CD4-positive, CD25-positive, alpha-beta regulatory T cell (primary cell): ENCODE data around the gene ACSL5. TPM values are rescaled to one million over a fixed set of nuclear protein-coding genes. Genes with fewer than 3 reads are reported as not detected.
A peak's percentile ranks its signal among the peaks of the same experiment; 100 is the strongest.
"Not testable (repeated sequence)": the region's sequence is repeated elsewhere in the genome, so short reads cannot be mapped to it uniquely, and the experiment has no call there.

ENCODE experiments used
- ATAC-seq, 2 donors: fragments of 150-1000 bp; cut with Tn5 transposase; one replicate each; pipeline ENCODE4 v1.10.0; 2021; ENCODE audit warnings: low read depth in 2 of 2, moderate number of reproducible peaks in 2 of 2, moderate library complexity in 1 of 2
- DNase-seq, 3 donors: peaks; one replicate each; pipeline versions ENCODE4 v3.0.0 to v3.0.0-alpha.2; 2012 to 2022; ENCODE audit warnings: mixed read lengths in 1 of 3
- H3K27ac ChIP-seq: one replicate; pipeline ENCODE4 v1.7.0; 2013; ENCODE audit warnings: mild to moderate bottlenecking, low read length; ENCODE audit not compliant: insufficient read depth, poor library complexity, severe bottlenecking
- H3K27me3 ChIP-seq: one replicate; pipeline ENCODE4 v1.7.0; 2013; ENCODE audit warnings: low read length; ENCODE audit not compliant: control insufficient read depth, insufficient read depth
- H3K36me3 ChIP-seq: one replicate; pipeline ENCODE4 v1.7.0; 2013; ENCODE audit warnings: mild to moderate bottlenecking, low read length, moderate library complexity; ENCODE audit not compliant: control insufficient read depth, insufficient read depth
- H3K4me1 ChIP-seq: 2 replicates; pipeline ENCODE4 v1.7.0; 2013; ENCODE audit warnings: mild to moderate bottlenecking, low read length; ENCODE audit not compliant: insufficient read depth, control insufficient read depth, poor library complexity, severe bottlenecking
- H3K4me3 ChIP-seq: one replicate; pipeline ENCODE4 v1.7.0; 2013; ENCODE audit warnings: low read depth, mild to moderate bottlenecking, low read length, moderate library complexity
- H3K9me3 ChIP-seq, 2 experiments: 1 replicate in 1 of 2; 2 replicates in 1 of 2; pipeline ENCODE4 v1.7.0; 2013; ENCODE audit warnings: low read length in 2 of 2, mild to moderate bottlenecking in 1 of 2, moderate library complexity in 1 of 2; ENCODE audit not compliant: control insufficient read depth in 2 of 2
- H3K27ac Mint-ChIP-seq, 3 donors: one replicate each; pipeline ENCODE4 v1.8.0; 2020 to 2022; ENCODE audit warnings: mild to moderate bottlenecking in 3 of 3, mixed read lengths in 3 of 3, moderate library complexity in 2 of 3
- H3K27me3 Mint-ChIP-seq: one replicate; pipeline ENCODE4 v1.8.0; 2022; ENCODE audit warnings: mild to moderate bottlenecking, mixed read lengths
- H3K36me3 Mint-ChIP-seq: one replicate; pipeline ENCODE4 v1.8.0; 2020; ENCODE audit warnings: mixed read lengths
- H3K4me1 Mint-ChIP-seq, 4 donors: one replicate each; pipeline ENCODE4 v1.8.0; 2020 to 2022; ENCODE audit warnings: mixed read lengths in 4 of 4, mild to moderate bottlenecking in 1 of 4
- H3K4me3 Mint-ChIP-seq, 4 donors: one replicate each; pipeline ENCODE4 v1.8.0; 2020 to 2022; ENCODE audit warnings: mild to moderate bottlenecking in 4 of 4, mixed read lengths in 4 of 4, moderate library complexity in 3 of 4
- H3K9me3 Mint-ChIP-seq, 7 donors: one replicate each; pipeline ENCODE4 v1.8.0; 2020 to 2022; ENCODE audit warnings: mixed read lengths in 7 of 7, mild to moderate bottlenecking in 3 of 7, moderate library complexity in 2 of 7
- polyA plus RNA-seq, 4 donors: library from polyadenylated mRNA; unstranded; fragments of 300-500 nt; fragmentation: Illumina TruSeq; gene quantifications; one replicate each; pipeline ENCODE4 v1.2.3, GENCODE V29; 2021
- total RNA-seq: library from RNA; stranded (reverse); gene quantifications from one replicate; pipeline ENCODE4 v1.2.3, GENCODE V29; 2022

Gene ACSL5
- total and polyA plus RNA-seq, 5 donors from 2014 or later: 63.7 to 94.4 (median 77.4) TPM

DNA sequence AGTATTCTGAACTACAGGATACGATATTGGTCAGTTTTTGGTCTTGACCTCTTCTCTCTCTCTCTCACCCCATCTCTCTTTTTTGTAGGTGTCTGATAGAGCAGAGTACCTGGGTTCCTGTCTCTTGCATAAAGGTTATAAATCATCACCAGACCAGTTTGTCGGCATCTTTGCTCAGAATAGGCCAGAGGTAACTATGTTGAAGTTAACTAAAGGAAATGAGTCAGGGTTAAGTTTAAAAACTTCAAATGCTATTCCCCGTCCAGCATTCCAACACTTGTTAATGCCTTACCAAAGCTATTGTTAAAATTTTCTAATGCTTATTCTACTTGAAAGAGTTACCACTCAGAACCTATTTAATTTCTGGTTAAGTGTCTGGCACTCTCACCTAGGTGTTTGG is 30.7 kb downstream of the ACSL5 start:
- no peak overlapping the region for H3K4me3 Mint-ChIP-seq
- no peaks in the 10 kb centered on the region for H3K27me3 Mint-ChIP-seq
- Histone ChIP-seq H3K4me1 (no peaks in the 10 kb centered on the region), H3K9me3 (no peaks in the 10 kb centered on the region), H3K4me3 (no peak overlapping the region), H3K27ac (no peak overlapping the region), H3K27me3 (no peaks in the 10 kb centered on the region), H3K36me3 (peaks cover 86% of the 10 kb centered on the region)
- peaks cover 0 to 11% (median 5%) of the 10 kb centered on the region in 4 donors for H3K4me1 Mint-ChIP-seq
- DNase-seq (no peak), ATAC-seq (no peak)
- no peak overlapping the region for H3K27ac Mint-ChIP-seq
- H3K36me3 Mint-ChIP-seq: peaks cover 61% of the 10 kb centered on the region
- H3K9me3 Mint-ChIP-seq: no peaks in the 10 kb centered on the region

DNA sequence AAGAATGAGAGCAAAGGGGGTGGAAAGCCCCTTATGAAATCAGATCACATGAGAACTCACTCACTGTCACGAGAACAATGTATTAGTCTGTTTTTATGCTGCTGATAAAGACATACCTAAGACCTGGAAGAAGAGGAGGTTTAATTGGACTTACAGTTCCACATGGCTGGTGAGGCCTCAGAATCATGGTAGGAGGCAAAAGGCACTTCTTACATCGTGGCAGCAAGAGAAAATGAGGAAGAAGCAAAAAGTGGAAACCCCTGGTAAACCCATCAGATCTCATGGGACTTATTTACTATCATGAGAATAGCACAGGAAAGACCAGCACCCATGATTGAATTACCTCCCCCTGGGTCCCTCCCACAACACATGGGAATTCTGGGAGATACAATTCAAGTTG is 32.9 kb downstream of the ACSL5 start:
- H3K9me3 ChIP-seq, DNase-seq, H3K27me3 ChIP-seq, H3K4me1 ChIP-seq, H3K4me3 Mint-ChIP-seq, ATAC-seq, H3K27me3 Mint-ChIP-seq, H3K27ac ChIP-seq, H3K9me3 Mint-ChIP-seq, H3K4me3 ChIP-seq, H3K4me1 Mint-ChIP-seq: not testable (repeated sequence)
- H3K27ac Mint-ChIP-seq: peak overlapping the region in 1 of 3 donors; percentile 82
- peaks cover 94% of the 10 kb centered on the region for H3K36me3 ChIP-seq
- peaks cover 71% of the 10 kb centered on the region for H3K36me3 Mint-ChIP-seq

DNA sequence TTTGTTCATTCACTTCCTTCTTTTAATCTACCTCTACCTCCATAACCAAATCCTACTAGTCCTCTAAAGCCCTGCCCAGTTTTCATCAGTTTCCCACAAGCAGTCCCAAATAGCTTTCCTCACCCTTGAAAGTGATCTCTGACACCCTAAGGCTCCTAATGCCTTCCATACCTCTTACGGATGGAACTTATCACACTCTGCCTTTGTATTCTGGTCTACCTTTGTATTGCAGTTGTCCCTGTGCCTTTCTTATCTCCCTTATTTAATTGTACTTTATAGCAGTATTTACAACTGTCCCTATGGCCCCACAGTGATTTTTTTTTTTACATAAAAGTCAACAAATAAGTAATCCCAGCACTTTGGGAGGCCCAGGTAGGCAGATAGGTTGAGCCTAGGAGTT is 33.8 kb downstream of the ACSL5 start:
- Mint-ChIP-seq H3K4me3 (no peak overlapping the region), H3K36me3 (peaks cover 67% of the 10 kb centered on the region), H3K4me1 (peaks cover 0 to 6% (median 4%) of the 10 kb centered on the region in 4 donors), H3K27ac (peak overlapping the region in 2 of 3 donors; percentile 15 to 29), H3K27me3 (no peaks in the 10 kb centered on the region), H3K9me3 (no peaks in the 10 kb centered on the region)
- Histone ChIP-seq H3K27me3 (no peaks in the 10 kb centered on the region), H3K4me1 (no peaks in the 10 kb centered on the region), H3K36me3 (peaks cover 95% of the 10 kb centered on the region), H3K27ac (no peak overlapping the region), H3K9me3 (no peaks in the 10 kb centered on the region), H3K4me3 (no peak overlapping the region)
- no peak for DNase-seq
- no peak for ATAC-seq

DNA sequence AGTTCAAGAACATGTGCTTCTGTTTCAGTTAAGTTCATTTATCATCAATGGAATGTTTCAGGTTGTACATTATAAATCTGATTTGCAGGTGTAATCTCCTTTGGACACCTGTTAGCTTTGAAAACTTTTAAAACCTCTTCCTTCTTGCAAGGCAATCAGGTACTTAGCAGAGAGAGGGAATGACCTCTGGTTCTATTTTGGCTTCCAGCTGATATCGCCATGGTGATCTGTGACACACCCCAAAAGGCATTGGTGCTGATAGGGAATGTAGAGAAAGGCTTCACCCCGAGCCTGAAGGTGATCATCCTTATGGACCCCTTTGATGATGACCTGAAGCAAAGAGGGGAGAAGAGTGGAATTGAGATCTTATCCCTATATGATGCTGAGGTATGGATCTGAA is 35.4 kb downstream of the ACSL5 start:
- Histone ChIP-seq H3K4me3 (no peak overlapping the region), H3K9me3 (no peaks in the 10 kb centered on the region), H3K27ac (no peak overlapping the region), H3K4me1 (no peaks in the 10 kb centered on the region), H3K27me3 (no peaks in the 10 kb centered on the region), H3K36me3 (peaks cover 93% of the 10 kb centered on the region)
- no peak overlapping the region for H3K4me3 Mint-ChIP-seq
- H3K36me3 Mint-ChIP-seq: peaks cover 64% of the 10 kb centered on the region
- peaks cover 0 to 6% (median 4%) of the 10 kb centered on the region in 4 donors for H3K4me1 Mint-ChIP-seq
- ATAC-seq: no peak
- H3K27ac Mint-ChIP-seq: no peak overlapping the region
- H3K9me3 Mint-ChIP-seq: no peaks in the 10 kb centered on the region
- no peak for DNase-seq
- H3K27me3 Mint-ChIP-seq: no peaks in the 10 kb centered on the region

DNA sequence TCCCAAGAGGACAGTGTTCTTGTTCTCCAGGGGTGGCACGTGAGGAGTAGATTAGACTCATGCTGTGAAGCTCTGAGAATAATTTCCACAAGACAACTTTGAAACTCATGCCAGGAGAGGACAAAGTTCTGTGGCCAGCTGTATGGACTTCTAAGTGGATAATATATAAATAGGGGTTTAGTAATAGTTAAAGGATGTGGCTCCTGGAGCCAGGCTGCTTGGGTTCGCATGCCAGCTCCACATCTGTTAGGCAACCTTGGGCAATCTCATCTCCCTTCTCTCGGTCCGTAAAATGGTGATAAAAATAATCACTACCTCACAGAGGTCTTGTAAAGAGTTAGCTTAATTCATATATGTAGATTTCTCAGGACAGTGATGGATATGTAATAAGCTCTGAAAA is 35.8 kb downstream of the ACSL5 start:
- Histone ChIP-seq H3K4me1 (no peaks in the 10 kb centered on the region), H3K36me3 (peaks cover 93% of the 10 kb centered on the region), H3K27ac (no peak overlapping the region), H3K9me3 (no peaks in the 10 kb centered on the region), H3K4me3 (no peak overlapping the region), H3K27me3 (no peaks in the 10 kb centered on the region)
- Mint-ChIP-seq H3K36me3 (peaks cover 63% of the 10 kb centered on the region), H3K4me1 (peaks cover 0 to 6% (median 4%) of the 10 kb centered on the region in 4 donors), H3K9me3 (no peaks in the 10 kb centered on the region), H3K4me3 (no peak overlapping the region), H3K27ac (peak overlapping the region in 1 of 3 donors; percentile 50), H3K27me3 (no peaks in the 10 kb centered on the region)
- DNase-seq (no peak), ATAC-seq (no peak)

DNA sequence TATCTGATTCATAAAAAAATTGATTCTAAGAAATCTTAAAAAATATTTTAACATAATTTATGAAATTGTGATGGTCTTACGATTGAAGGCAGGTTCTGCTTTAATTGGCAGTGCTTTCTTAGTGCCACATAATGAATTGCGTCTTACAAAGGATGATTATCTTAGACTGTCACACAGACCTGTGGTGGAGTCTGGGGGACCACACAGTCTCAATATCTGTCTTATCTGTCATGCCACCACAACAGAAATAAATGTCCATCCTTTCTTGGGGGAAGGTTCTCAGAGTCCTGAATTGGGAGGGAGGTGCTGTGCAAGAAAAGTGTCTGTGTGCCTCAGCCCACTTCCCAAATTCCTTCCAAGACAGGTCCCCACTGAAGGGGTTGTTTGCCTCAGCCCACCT is 38.8 kb downstream of the ACSL5 start:
- Histone ChIP-seq H3K4me3 (no peak overlapping the region), H3K27ac (no peak overlapping the region), H3K36me3 (peaks cover 89% of the 10 kb centered on the region), H3K27me3 (no peaks in the 10 kb centered on the region), H3K9me3 (no peaks in the 10 kb centered on the region), H3K4me1 (no peaks in the 10 kb centered on the region)
- Mint-ChIP-seq H3K4me1 (peaks cover 0 to 6% (median 2%) of the 10 kb centered on the region in 4 donors), H3K4me3 (no peak overlapping the region), H3K27me3 (no peaks in the 10 kb centered on the region), H3K9me3 (no peaks in the 10 kb centered on the region), H3K36me3 (peaks cover 60% of the 10 kb centered on the region), H3K27ac (no peak overlapping the region)
- ATAC-seq: no peak
- no peak for DNase-seq

DNA sequence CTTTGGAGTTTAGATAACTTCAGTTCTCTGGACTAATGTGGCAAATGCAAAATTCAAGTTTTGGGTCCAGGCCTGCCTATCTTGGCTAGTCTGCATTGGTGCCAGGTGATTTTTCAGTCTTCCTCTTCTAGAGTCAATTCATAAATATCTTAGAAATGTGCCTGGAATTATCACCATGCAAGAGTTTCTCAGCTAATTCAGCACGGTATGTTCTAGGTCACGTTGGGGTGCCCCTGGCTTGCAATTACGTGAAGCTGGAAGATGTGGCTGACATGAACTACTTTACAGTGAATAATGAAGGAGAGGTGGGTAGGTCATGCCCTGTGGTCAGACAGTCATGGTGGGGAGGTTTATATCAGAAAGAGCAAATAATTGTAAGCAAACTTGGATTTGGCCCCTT is 47.8 kb downstream of the ACSL5 start:
- Mint-ChIP-seq H3K27ac (no peak overlapping the region), H3K4me3 (no peak overlapping the region), H3K36me3 (peaks cover 43% of the 10 kb centered on the region), H3K27me3 (no peaks in the 10 kb centered on the region), H3K9me3 (no peaks in the 10 kb centered on the region), H3K4me1 (peaks cover 0 to 2% (median 0%) of the 10 kb centered on the region in 4 donors)
- H3K36me3 ChIP-seq: peaks cover 80% of the 10 kb centered on the region
- ATAC-seq (no peak), DNase-seq (no peak)
- H3K4me3 ChIP-seq: no peak overlapping the region
- no peaks in the 10 kb centered on the region for H3K4me1 ChIP-seq
- no peaks in the 10 kb centered on the region for H3K27me3 ChIP-seq
- no peak overlapping the region for H3K27ac ChIP-seq
- no peaks in the 10 kb centered on the region for H3K9me3 ChIP-seq

DNA sequence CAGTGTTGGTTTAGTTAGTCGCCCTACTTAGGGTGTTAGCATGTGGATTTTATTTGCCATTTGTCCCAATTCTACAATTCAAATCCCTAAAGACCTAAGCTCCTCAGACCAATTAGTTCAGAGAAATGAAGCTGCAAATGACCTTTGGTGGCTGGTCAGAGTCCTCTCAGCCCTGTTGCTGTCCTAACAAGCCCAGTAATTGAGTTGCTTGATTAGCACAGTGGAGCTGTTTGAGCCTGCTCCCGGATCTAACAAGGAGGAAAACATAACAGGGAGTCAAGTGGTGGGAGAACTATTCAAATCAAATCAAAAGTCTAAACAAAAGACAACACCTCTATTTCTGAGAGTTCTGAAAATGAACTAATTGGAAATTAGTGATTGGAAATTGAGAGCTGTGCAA is 50.7 kb downstream of the ACSL5 start:
- H3K4me3 ChIP-seq: no peak overlapping the region
- H3K9me3 ChIP-seq: no peaks in the 10 kb centered on the region
- H3K4me1 ChIP-seq: no peaks in the 10 kb centered on the region
- ATAC-seq (no peak), DNase-seq (no peak)
- H3K27me3 Mint-ChIP-seq: no peaks in the 10 kb centered on the region
- no peaks in the 10 kb centered on the region for H3K9me3 Mint-ChIP-seq
- H3K27ac ChIP-seq: no peak overlapping the region
- peak overlapping the region in 1 of 3 donors; percentile 57 for H3K27ac Mint-ChIP-seq
- peaks cover 82% of the 10 kb centered on the region for H3K36me3 ChIP-seq
- no peak overlapping the region for H3K4me3 Mint-ChIP-seq
- H3K36me3 Mint-ChIP-seq: peaks cover 44% of the 10 kb centered on the region
- peaks cover 0 to 5% (median 0%) of the 10 kb centered on the region in 4 donors for H3K4me1 Mint-ChIP-seq
- H3K27me3 ChIP-seq: no peaks in the 10 kb centered on the region
